Head of caudate nucleus (tissue), 42 donors: ENCODE results near the gene DNHD1.

ENCODE experiments used
- DNase-seq, 42 donors: peaks; one replicate each; pipeline versions ENCODE4 v3.0.0 to v3.0.0-alpha.2; 2020 to 2021; ENCODE audit warnings: mixed read lengths in 7 of 42
- intact Hi-C: fragments of 100-400 bp; cut with DNase I; formaldehyde crosslinking; loops from one replicate; pipeline ENCODE4 v1.15.0; 2022

The DNHD1 gene

GRCh38 chr11:6572215-6572614 is 75.1 kb downstream of the DNHD1 start:
- peak in 4 of 42 donors; percentile 29 to 56 (median 37) for DNase-seq
- intact Hi-C loops, result no loop called here

GRCh38 chr11:6574816-6575715 is 78.0 kb downstream of the DNHD1 start:
- intact Hi-C loops, result no loop called here
- DNase-seq, result no peak

- intact Hi-C loops, result no loop called here
- peak; percentile 21 to 96 (median 88) for DNase-seq
Observed at GRCh38 chr11:6576471-6577373, 79.6 kb downstream of the DNHD1 start.

- DNase-seq, result no peak
- intact Hi-C loops, result no loop called here
Observed at GRCh38 chr11:6578134-6578533, 81.1 kb downstream of the DNHD1 start.

- intact Hi-C loops, result no loop called here
- peak in 2 of 42 donors; percentile 41 to 49 for DNase-seq
Observed at GRCh38 chr11:6579681-6580080, 82.6 kb downstream of the DNHD1 start.

- intact Hi-C loops, result no loop called here
- no peak for DNase-seq
Observed at GRCh38 chr11:6583584-6583983, 86.5 kb downstream of the DNHD1 start.

- no peak for DNase-seq
- intact Hi-C loops, result no loop called here
Observed at GRCh38 chr11:6584528-6584927, 87.4 kb downstream of the DNHD1 start.

- peak in 29 of 42 donors; percentile 19 to 82 (median 55) for DNase-seq
- intact Hi-C loops, result no loop called here
Observed at GRCh38 chr11:6586434-6587359, 89.6 kb downstream of the DNHD1 start.

GRCh38 chr11:6587360-6587953 is 90.4 kb downstream of the DNHD1 start:
- peak in 23 of 42 donors; percentile 38 to 75 (median 52) for DNase-seq
- intact Hi-C loops, result no loop called here

- intact Hi-C loops, result no loop called here
Observed at GRCh38 chr11:6588018-6588417, 90.9 kb downstream of the DNHD1 start.

GRCh38 chr11:6594142-6594768 is 97.2 kb downstream of the DNHD1 start:
- peak in 2 of 42 donors; percentile 3 to 8 for DNase-seq
- intact Hi-C loops, result no loop called here

More at GRCh38 chr11:6588018-6588417, 90.9 kb downstream of the DNHD1 start:
- no peak for DNase-seq

GRCh38 chr11:6596239-6596877 is 99.3 kb downstream of the DNHD1 start:
- peak in 7 of 42 donors; percentile 10 to 61 (median 35) for DNase-seq
- intact Hi-C loops, result no loop called here

- intact Hi-C loops, result no loop called here
- peak in 1 of 42 donors; percentile 6 for DNase-seq
Observed at GRCh38 chr11:6598555-6598954, 101.5 kb downstream of the DNHD1 start.

GRCh38 chr11:6599449-6599848 is 102.4 kb downstream of the DNHD1 start:
- intact Hi-C loops, result no loop called here
- peak in 2 of 42 donors; percentile 4 to 16 for DNase-seq

- peak in 2 of 42 donors; percentile 4 to 21 for DNase-seq
- intact Hi-C loops, result no loop called here
Observed at GRCh38 chr11:6599881-6600390, 102.9 kb downstream of the DNHD1 start.

GRCh38 chr11:6601041-6601461 is 104.0 kb downstream of the DNHD1 start:
- intact Hi-C loops, result no loop called here

More at GRCh38 chr11:6601041-6601461, 104.0 kb downstream of the DNHD1 start:
- peak in 3 of 42 donors; percentile 6 to 20 (median 19) for DNase-seq
